Measurements from ENCODE around the gene CYP8B1. TPM values are rescaled to one million over a fixed set of nuclear protein-coding genes. Genes with fewer than 3 reads are reported as not detected.

The CYP8B1 gene
- total and polyA plus RNA-seq, 2 of the 13 experiments (the other 11 are each of a cell fraction or from before 2014, with no cell fraction given): 0.58 to 2.0 TPM

DNA sequence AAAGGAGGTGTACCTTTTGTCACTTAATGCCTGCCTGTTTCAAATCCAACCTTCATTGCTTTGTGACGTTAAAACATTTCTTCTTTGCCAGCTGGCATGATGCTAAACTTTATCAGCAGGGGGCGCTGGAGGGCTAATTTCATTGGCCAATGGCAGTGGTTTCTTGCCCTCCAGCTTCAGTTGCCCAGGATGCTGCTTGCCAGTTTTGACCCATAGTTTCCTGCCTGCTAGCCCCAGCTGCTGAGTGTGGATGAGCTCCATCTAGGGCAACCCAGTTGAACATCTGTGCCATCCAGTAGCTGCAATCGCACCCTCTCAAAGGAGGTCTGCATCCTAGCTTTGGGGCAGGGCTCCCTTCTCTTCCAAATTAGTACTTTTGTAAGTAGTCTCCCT lies 44.4 kb downstream of the CYP8B1 start (continued):
- TF ChIP-seq ATF6 (CRISPR knock-in tag; conservative IDR thresholded peaks at IDR 0.05): no peak
- TF ChIP-seq ZNF772 (CRISPR knock-in tag; IDR thresholded peaks at IDR 0.05): no peak
- TF ChIP-seq, protein P1, sequence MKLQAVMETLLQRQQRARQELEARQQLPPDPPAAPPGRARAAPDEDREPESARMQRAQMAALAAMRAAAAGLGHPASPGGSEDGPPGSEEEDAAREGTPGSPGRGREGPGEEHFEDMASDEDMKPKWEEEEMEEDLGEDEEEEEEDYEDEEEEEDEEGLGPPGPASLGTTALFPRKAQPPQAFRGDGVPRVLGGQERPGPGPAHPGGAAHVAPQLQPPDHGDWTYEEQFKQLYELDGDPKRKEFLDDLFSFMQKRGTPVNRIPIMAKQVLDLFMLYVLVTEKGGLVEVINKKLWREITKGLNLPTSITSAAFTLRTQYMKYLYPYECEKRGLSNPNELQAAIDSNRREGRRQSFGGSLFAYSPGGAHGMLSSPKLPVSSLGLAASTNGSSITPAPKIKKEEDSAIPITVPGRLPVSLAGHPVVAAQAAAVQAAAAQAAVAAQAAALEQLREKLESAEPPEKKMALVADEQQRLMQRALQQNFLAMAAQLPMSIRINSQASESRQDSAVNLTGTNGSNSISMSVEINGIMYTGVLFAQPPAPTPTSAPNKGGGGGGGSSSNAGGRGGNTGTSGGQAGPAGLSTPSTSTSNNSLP (IDR thresholded peaks at IDR 0.05; ENCODE audit: low read depth, low read length): peak; percentile 49; the same call in 1 of the 2 replicates
- TF ChIP-seq ZNF878 (CRISPR knock-in tag; IDR thresholded peaks at IDR 0.05): no peak
- TF ChIP-seq RXRB (CRISPR knock-in tag; IDR thresholded peaks at IDR 0.05; ENCODE audit: borderline replicate concordance): peak; percentile 25; the same call in 1 of the 2 replicates
- no peak for TF ChIP-seq SOX6 (IDR thresholded peaks at IDR 0.05)
- TF ChIP-seq SOX6 (CRISPR knock-in tag; IDR thresholded peaks at IDR 0.05): 0 out of 2 replicates have a peak, but pooled peaks have one; percentile 10
- 0 out of 2 replicates have a peak, but pooled peaks have one; percentile 52 for TF ChIP-seq KDM3A (CRISPR knock-in tag; IDR thresholded peaks at IDR 0.05; ENCODE audit: low read depth)
- peak; percentile 74; the same call in 1 of the 2 replicates for TF ChIP-seq ZNF766 (CRISPR knock-in tag; IDR thresholded peaks at IDR 0.05; ENCODE audit: borderline replicate concordance)
- 0 out of 2 replicates have a peak, but pooled peaks have one; percentile 16 for TF ChIP-seq HDAC2 (CRISPR knock-in tag; IDR thresholded peaks at IDR 0.05)
- no peak for TF ChIP-seq ATF1 (CRISPR knock-in tag; IDR thresholded peaks at IDR 0.05)
- no peak for TF ChIP-seq HHEX (CRISPR knock-in tag; IDR thresholded peaks at IDR 0.05)
- no peak for TF ChIP-seq FOXK2 (IDR thresholded peaks at IDR 0.05)
- 0 out of 2 replicates have a peak, but pooled peaks have one; percentile 18 for TF ChIP-seq CEBPG (CRISPR knock-in tag; IDR thresholded peaks at IDR 0.05)
- TF ChIP-seq SAFB2 (CRISPR knock-in tag; IDR thresholded peaks at IDR 0.05; ENCODE audit: borderline replicate concordance, low read depth): no peak
- no peak for TF ChIP-seq TAF15 (IDR thresholded peaks at IDR 0.05; ENCODE audit: low read depth, low read length, poor library complexity, severe bottlenecking)
- peak; percentile 50; the same call in 1 of the 2 replicates for TF ChIP-seq KDM2A (CRISPR knock-in tag; IDR thresholded peaks at IDR 0.05; ENCODE audit: borderline replicate concordance, low read depth)
- peak; percentile 31 for TF ChIP-seq JARID2 (CRISPR knock-in tag; IDR thresholded peaks at IDR 0.05; ENCODE audit: insufficient replicate concordance)
- no peak for TF ChIP-seq DRAP1 (CRISPR knock-in tag; IDR thresholded peaks at IDR 0.05)
- no peak for TF ChIP-seq ZNF672 (CRISPR knock-in tag; IDR thresholded peaks at IDR 0.05)
- TF ChIP-seq ZC3H13 (CRISPR knock-in tag; IDR thresholded peaks at IDR 0.05): no peak
- no peak for TF ChIP-seq RELA (CRISPR knock-in tag; IDR thresholded peaks at IDR 0.05)
- no peak for TF ChIP-seq HOXA7 (CRISPR knock-in tag; IDR thresholded peaks at IDR 0.05)
- TF ChIP-seq RXRA (CRISPR knock-in tag; IDR thresholded peaks at IDR 0.05): no peak
- peak; percentile 25; the same call in 1 of the 2 replicates for TF ChIP-seq MYPOP (CRISPR knock-in tag; IDR thresholded peaks at IDR 0.05)

All from HepG2 (cell line).